Neural cell (in vitro differentiated cells): ENCODE results near the gene SLC9B1.

Experiments used
- EP300 ChIP-seq: fragments of 450-650 bp; conservative IDR thresholded peaks from 2 replicates; pipeline ENCODE4 v1.6.1; 2014; ENCODE audit warnings: antibody characterized with exemption, mild to moderate bottlenecking, moderate library complexity; ENCODE audit not compliant: poor library complexity, severe bottlenecking
- RAD21 ChIP-seq: fragments of 450-650 bp; conservative IDR thresholded peaks from 2 replicates; pipeline ENCODE4 v1.6.1; 2014; ENCODE audit warnings: antibody characterized with exemption, mild to moderate bottlenecking, moderate library complexity
- TAF1 ChIP-seq: IDR thresholded peaks from 2 replicates; pipeline ENCODE4 v1.6.1; 2012; ENCODE audit warnings: low read depth
- TF ChIP-seq, protein P1 (sequence below): fragments of 450-650 bp; IDR thresholded peaks from 2 replicates; pipeline ENCODE4 v1.5.1; 2014; ENCODE audit warnings: antibody characterized with exemption, mild to moderate bottlenecking, moderate library complexity; ENCODE audit not compliant: poor library complexity, severe bottlenecking

DNA sequence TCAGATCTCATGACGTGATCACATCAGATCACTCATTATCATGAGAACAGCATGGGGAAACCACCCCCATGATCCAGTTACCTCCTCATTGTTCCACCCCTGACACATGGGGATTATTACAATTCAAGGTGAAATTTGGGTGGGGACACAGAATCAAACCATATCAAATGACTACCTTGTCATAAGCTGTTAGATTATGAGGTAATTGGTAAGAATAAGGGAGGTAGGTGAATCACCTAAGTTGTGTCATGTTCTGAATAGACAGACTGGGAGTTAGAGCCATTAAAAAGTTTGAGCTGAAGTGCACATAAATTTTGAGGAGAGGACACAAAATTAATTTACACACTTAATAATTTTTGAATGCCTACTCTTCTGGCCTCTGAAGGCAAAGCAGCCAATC is 24.7 kb downstream of the SLC9B1 start:
- TF ChIP-seq RAD21 (no peak), EP300 (no peak), TAF1 (no peak)
- TF ChIP-seq, protein P1, sequence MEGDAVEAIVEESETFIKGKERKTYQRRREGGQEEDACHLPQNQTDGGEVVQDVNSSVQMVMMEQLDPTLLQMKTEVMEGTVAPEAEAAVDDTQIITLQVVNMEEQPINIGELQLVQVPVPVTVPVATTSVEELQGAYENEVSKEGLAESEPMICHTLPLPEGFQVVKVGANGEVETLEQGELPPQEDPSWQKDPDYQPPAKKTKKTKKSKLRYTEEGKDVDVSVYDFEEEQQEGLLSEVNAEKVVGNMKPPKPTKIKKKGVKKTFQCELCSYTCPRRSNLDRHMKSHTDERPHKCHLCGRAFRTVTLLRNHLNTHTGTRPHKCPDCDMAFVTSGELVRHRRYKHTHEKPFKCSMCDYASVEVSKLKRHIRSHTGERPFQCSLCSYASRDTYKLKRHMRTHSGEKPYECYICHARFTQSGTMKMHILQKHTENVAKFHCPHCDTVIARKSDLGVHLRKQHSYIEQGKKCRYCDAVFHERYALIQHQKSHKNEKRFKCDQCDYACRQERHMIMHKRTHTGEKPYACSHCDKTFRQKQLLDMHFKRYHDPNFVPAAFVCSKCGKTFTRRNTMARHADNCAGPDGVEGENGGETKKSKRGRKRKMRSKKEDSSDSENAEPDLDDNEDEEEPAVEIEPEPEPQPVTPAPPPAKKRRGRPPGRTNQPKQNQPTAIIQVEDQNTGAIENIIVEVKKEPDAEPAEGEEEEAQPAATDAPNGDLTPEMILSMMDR: no peak
